ENCODE results near the gene CNTROB. TPM values are rescaled to one million over a fixed set of nuclear protein-coding genes. Genes with fewer than 3 reads are reported as not detected.

The CNTROB gene
- total RNA-seq, 1 donor from 2014 or later: 13.7 TPM

DNA sequence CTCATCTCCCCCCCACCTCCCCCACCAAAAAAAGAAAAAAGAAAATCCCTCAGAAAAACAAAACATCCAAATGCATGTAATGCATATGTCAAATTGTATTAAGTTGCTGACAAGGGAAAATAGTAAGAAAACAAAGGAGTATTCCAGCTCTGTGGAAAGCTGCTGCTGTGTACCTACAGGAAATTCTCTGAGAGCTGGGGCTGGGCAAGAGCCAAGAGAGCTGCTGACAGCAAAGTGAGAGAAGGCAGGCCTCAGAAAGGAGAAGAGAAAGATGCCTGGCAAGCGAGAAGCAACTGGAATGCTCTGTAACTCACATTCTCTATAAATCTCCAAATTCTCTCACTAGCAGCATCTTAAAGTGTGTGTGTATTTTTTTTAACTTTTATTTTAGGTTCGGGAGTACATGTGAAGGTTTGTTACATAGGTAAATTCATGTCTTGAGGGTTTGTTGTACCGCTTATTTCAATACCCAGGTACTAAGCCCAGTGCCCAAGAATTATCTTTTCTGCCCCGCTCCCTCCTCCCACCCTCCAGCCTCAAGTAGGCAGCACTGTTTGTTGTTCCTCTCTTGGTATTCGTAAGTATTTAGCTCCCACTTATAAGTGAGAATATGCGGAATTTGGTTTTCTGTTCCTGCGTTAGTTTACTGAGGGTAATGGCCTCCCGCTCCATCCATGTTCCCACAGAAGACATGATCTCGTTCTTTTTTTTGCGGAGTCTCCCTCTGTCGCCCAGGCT lies 24.4 kb downstream of the CNTROB start:
- DNase-seq (ENCODE audit: low spot score in 2 of 2): no peak
- intact Hi-C loops (cut with DNase I): no loop called here
- Histone ChIP-seq H3K9me3 (no peaks in the 10 kb centered on the region), H3K36me3 (no peaks in the 10 kb centered on the region), H3K27me3 (no peaks in the 10 kb centered on the region), H3K27ac (no peak overlapping the region), H3K4me3 (no peak overlapping the region), H3K4me1 (no peaks in the 10 kb centered on the region)
- TF ChIP-seq, protein P1, sequence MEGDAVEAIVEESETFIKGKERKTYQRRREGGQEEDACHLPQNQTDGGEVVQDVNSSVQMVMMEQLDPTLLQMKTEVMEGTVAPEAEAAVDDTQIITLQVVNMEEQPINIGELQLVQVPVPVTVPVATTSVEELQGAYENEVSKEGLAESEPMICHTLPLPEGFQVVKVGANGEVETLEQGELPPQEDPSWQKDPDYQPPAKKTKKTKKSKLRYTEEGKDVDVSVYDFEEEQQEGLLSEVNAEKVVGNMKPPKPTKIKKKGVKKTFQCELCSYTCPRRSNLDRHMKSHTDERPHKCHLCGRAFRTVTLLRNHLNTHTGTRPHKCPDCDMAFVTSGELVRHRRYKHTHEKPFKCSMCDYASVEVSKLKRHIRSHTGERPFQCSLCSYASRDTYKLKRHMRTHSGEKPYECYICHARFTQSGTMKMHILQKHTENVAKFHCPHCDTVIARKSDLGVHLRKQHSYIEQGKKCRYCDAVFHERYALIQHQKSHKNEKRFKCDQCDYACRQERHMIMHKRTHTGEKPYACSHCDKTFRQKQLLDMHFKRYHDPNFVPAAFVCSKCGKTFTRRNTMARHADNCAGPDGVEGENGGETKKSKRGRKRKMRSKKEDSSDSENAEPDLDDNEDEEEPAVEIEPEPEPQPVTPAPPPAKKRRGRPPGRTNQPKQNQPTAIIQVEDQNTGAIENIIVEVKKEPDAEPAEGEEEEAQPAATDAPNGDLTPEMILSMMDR (IDR thresholded peaks at IDR 0.05): no peak

DNA sequence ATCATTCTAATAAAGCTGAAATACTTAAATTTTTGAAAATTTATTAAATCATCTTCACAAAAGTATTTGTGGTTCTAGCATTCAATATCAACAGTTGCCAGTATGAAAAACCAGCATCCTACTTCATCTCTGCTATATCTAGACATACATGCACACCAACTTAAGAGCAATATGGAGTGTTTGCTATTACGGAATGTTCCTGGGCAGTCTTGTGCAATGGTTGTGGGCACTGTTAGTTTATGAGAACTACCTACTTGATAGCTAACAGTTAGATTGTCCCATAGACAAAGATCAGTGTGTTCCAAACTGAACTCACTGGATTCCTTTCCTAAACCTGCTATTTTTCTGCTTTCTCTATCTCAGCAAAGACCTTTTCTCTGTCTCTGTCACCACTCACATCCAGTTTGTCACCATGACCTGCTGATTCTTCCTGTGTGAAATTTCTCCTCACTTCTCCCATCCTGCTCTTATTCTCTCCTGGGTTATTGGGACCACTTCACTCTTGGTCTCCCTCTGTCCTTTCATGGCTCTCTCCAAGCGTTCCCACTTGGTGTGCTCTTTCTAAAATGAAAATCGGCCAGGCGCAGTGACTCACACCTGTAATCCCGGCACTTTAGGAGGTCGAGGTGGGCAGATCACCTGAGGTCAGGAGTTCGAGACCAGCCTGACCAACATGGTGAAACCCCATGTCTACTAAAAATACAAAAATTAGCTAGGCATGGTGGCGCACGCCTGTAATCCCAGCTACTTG lies 27.7 kb downstream of the CNTROB start:
- no peak overlapping the region for H3K4me3 ChIP-seq

DNA sequence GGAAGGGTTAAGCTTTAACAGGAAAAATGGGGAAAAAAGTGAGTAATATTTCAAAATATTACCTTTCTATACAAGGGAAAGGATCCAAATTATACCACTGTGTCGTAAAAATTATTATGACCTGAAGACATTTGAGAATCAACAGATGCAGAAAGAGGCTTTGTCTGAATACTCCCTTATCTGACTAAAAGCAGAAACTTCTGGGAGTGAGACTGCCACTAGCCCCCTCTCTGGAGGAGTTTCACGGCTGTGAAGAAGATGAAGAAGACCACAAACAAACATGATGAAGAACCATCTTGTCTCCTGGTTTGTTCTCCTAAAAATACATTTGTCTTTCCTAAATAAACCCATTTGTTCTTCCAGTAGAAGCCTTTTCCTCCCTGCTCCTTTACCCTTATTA lies 29.4 kb downstream of the CNTROB start:
- Histone ChIP-seq H3K27ac (no peak overlapping the region), H3K4me1 (no peaks in the 10 kb centered on the region), H3K27me3 (no peaks in the 10 kb centered on the region), H3K4me3 (no peak overlapping the region), H3K9me3 (no peaks in the 10 kb centered on the region), H3K36me3 (no peaks in the 10 kb centered on the region)
- TF ChIP-seq, protein P1 (IDR thresholded peaks at IDR 0.05): no peak
- DNase-seq (ENCODE audit: low spot score in 2 of 2): no peak
- intact Hi-C loops (cut with DNase I): no loop called here

More for the DNA sequence above, 27.7 kb downstream of the CNTROB start:
- DNase-seq (ENCODE audit: low spot score in 2 of 2): no peak
- Histone ChIP-seq H3K4me1 (no peaks in the 10 kb centered on the region), H3K9me3 (no peaks in the 10 kb centered on the region), H3K27ac (no peak overlapping the region), H3K27me3 (no peaks in the 10 kb centered on the region), H3K36me3 (no peaks in the 10 kb centered on the region)
- intact Hi-C loops (cut with DNase I): no loop called here
- TF ChIP-seq, protein P1 (IDR thresholded peaks at IDR 0.05): no peak

DNA sequence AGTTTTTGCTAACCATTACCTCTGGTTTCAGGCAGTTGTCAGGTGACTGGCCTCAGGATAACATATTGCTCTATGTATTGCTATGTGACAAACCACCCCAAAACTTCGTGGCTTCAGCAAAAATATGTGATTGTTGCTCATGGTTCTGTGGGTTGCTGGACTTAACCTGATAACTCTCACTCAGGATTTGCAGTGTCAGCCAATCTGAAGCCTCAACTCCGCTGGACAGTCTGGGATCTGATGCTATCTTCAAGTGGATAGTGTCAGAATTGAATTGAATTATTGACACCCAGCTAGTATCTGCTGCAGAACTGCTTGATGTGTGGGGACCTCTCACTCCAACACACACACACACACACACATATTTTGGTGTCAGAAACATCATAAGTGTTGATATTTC lies 35.7 kb downstream of the CNTROB start:
- H3K4me3 ChIP-seq: no peak overlapping the region
- intact Hi-C loops (cut with DNase I): no loop called here
- no peaks in the 10 kb centered on the region for H3K4me1 ChIP-seq
- TF ChIP-seq, protein P1 (IDR thresholded peaks at IDR 0.05): no peak
- DNase-seq (ENCODE audit: low spot score in 2 of 2): no peak
- H3K27ac ChIP-seq: no peak overlapping the region
- no peaks in the 10 kb centered on the region for H3K36me3 ChIP-seq
- H3K27me3 ChIP-seq: no peaks in the 10 kb centered on the region
- H3K9me3 ChIP-seq: no peaks in the 10 kb centered on the region

DNA sequence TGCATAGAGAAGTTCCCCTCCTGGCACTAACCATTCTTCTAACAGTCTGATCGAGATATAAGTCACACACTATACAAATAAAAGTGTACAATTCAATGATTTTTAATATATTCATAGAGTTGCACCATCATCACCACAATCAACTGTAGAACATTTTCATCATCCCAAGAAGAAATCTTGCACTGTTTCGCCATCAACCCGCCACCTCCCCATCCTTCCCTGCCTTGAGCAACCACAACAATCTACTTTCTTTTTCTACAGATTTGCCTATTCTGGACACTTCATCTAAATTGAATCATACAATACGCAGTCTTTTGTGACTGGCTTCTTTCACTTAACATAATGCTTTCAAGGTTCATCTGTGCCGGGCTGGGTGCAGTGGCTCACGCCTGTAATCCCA lies 37.4 kb downstream of the CNTROB start:
- no peaks in the 10 kb centered on the region for H3K27me3 ChIP-seq
- intact Hi-C loops (cut with DNase I): no loop called here
- H3K9me3 ChIP-seq: peaks cover under 1 to 3% of the 10 kb centered on the region in 2 donors
- no peak overlapping the region for H3K27ac ChIP-seq
- TF ChIP-seq, protein P1 (IDR thresholded peaks at IDR 0.05): no peak
- H3K4me3 ChIP-seq: no peak overlapping the region
- DNase-seq (ENCODE audit: low spot score in 2 of 2): no peak
- no peaks in the 10 kb centered on the region for H3K4me1 ChIP-seq
- no peaks in the 10 kb centered on the region for H3K36me3 ChIP-seq
